ENCODE data around the gene PKP2. TPM values are rescaled to one million over a fixed set of nuclear protein-coding genes. Genes with fewer than 3 reads are reported as not detected.

PKP2 gene
- total and polyA plus RNA-seq, 4 donors: 8.6 to 35.7 (median 12.8) TPM

DNA sequence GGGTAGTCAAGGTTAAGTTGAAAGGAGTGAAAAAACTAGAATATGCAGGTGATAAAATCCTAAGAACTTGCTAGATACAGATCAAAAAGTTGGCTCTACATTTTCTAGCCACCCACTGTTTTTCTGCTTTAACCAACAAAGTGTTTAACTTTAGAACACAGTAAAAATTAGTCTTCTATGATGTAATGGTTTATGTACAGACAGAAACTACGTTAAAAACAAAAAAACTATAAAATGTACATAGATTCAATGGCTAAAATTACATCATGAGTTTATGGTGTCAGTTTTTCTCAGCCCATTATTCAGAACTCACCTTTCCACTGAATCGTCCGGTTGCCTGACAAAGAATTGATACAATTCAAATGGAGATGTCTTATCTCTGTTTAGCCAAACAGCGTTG is 143.0 kb downstream of the PKP2 start:
- H3K4me3 ChIP-seq (ENCODE audit: low read depth in 1 of 3, low read length in 3 of 3): no peak overlapping the region
- H3K36me3 ChIP-seq (ENCODE audit: control insufficient read depth in 4 of 4, insufficient read depth in 3 of 4, low read depth in 1 of 4, low read length in 3 of 4): peaks cover 6 to 27% (median 16%) of the 10 kb centered on the region in 4 donors

GRCh38 chr12:32743264-32743663 is 153.3 kb downstream of the PKP2 start:
- Histone ChIP-seq H3K9me3 (ENCODE audit: control insufficient read depth in 4 of 4, low read length in 3 of 4) (no peaks in the 10 kb centered on the region), H3K9ac (ENCODE audit: low read depth in 1 of 2, low read length in 2 of 2) (no peak overlapping the region), H3K4me1 (ENCODE audit: control insufficient read depth in 4 of 4, insufficient read depth in 4 of 4, low read length in 3 of 4) (no peaks in the 10 kb centered on the region), H3K27me3 (ENCODE audit: control insufficient read depth in 4 of 4, insufficient read depth in 4 of 4, low read length in 3 of 4) (no peaks in the 10 kb centered on the region), H3K27ac (ENCODE audit: low read depth in 1 of 2, low read length in 2 of 2) (no peak overlapping the region), H3K36me3 (ENCODE audit: control insufficient read depth in 4 of 4, insufficient read depth in 3 of 4, low read depth in 1 of 4, low read length in 3 of 4) (peaks cover 10 to 59% (median 49%) of the 10 kb centered on the region in 4 donors), H3K4me3 (ENCODE audit: low read depth in 1 of 3, low read length in 3 of 3) (no peak overlapping the region)
- no peak for DNase-seq (ENCODE audit: low spot score)
- TF ChIP-seq GABPA (IDR thresholded peaks at IDR 0.05 in 1 of 2, conservative IDR thresholded peaks at IDR 0.05 in 1 of 2) (no peak), NR2F2 (IDR thresholded peaks at IDR 0.05) (no peak), CTCF (IDR thresholded peaks at IDR 0.05; ENCODE audit: low read depth, low read length, missing input control) (no peak), MAX (IDR thresholded peaks at IDR 0.05) (no peak), ZBTB33 (IDR thresholded peaks at IDR 0.05) (no peak)
- TF ChIP-seq, protein P1, sequence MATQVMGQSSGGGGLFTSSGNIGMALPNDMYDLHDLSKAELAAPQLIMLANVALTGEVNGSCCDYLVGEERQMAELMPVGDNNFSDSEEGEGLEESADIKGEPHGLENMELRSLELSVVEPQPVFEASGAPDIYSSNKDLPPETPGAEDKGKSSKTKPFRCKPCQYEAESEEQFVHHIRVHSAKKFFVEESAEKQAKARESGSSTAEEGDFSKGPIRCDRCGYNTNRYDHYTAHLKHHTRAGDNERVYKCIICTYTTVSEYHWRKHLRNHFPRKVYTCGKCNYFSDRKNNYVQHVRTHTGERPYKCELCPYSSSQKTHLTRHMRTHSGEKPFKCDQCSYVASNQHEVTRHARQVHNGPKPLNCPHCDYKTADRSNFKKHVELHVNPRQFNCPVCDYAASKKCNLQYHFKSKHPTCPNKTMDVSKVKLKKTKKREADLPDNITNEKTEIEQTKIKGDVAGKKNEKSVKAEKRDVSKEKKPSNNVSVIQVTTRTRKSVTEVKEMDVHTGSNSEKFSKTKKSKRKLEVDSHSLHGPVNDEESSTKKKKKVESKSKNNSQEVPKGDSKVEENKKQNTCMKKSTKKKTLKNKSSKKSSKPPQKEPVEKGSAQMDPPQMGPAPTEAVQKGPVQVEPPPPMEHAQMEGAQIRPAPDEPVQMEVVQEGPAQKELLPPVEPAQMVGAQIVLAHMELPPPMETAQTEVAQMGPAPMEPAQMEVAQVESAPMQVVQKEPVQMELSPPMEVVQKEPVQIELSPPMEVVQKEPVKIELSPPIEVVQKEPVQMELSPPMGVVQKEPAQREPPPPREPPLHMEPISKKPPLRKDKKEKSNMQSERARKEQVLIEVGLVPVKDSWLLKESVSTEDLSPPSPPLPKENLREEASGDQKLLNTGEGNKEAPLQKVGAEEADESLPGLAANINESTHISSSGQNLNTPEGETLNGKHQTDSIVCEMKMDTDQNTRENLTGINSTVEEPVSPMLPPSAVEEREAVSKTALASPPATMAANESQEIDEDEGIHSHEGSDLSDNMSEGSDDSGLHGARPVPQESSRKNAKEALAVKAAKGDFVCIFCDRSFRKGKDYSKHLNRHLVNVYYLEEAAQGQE (IDR thresholded peaks at IDR 0.05): no peak
- 97% methylated on average over 2 of the region's 2 CpGs for WGBS

More for the DNA sequence above, 143.0 kb downstream of the PKP2 start:
- H3K27me3 ChIP-seq (ENCODE audit: control insufficient read depth in 4 of 4, insufficient read depth in 4 of 4, low read length in 3 of 4): no peaks in the 10 kb centered on the region
- peaks cover 0 to 18% (median 14%) of the 10 kb centered on the region in 4 donors for H3K4me1 ChIP-seq (ENCODE audit: control insufficient read depth in 4 of 4, insufficient read depth in 4 of 4, low read length in 3 of 4)
- 68% methylated on average over 4 of the region's 4 CpGs for WGBS
- no peaks in the 10 kb centered on the region for H3K9me3 ChIP-seq (ENCODE audit: control insufficient read depth in 4 of 4, low read length in 3 of 4)
- no peak overlapping the region for H3K27ac ChIP-seq (ENCODE audit: low read depth in 1 of 2, low read length in 2 of 2)
- no peak overlapping the region for H3K9ac ChIP-seq (ENCODE audit: low read depth in 1 of 2, low read length in 2 of 2)
- TF ChIP-seq, protein P1 (IDR thresholded peaks at IDR 0.05): no peak
- no peak for TF ChIP-seq ZBTB33 (IDR thresholded peaks at IDR 0.05)
- no peak for TF ChIP-seq EGR1 (IDR thresholded peaks at IDR 0.05; ENCODE audit: low read depth in 2 of 2)
- no peak for TF ChIP-seq FOXA2 (IDR thresholded peaks at IDR 0.05)
- no peak for TF ChIP-seq FOXA1 (IDR thresholded peaks at IDR 0.05)
- no peak for TF ChIP-seq RAD21 (IDR thresholded peaks at IDR 0.05)
- TF ChIP-seq MAX (IDR thresholded peaks at IDR 0.05): no peak
- TF ChIP-seq SP1 (IDR thresholded peaks at IDR 0.05): no peak
- no peak for TF ChIP-seq ATF3 (IDR thresholded peaks at IDR 0.05)
- DNase-seq (ENCODE audit: low spot score): no peak

Measured in liver (tissue), 9 donors.